GM12878 (cell line): ENCODE measurements around the gene ARMC3. TPM values are rescaled to one million over a fixed set of nuclear protein-coding genes. Genes with fewer than 3 reads are reported as not detected.

Source experiments
- ATAC-seq: fragments of 200-7000 bp; cut with Tn5 transposase; 3 replicates; pipeline ENCODE4 v1.9.1; 2020; ENCODE audit warnings: mild to moderate bottlenecking, moderate library complexity
- BruUV-seq: library from RNA; stranded (reverse); fragments of 400-500 nt; replicated peaks from 2 replicates; lab custom pipeline; 2021; lab: Mats Ljungman, UMichigan
- CTCF ChIA-PET: fragments of 300-600 bp; sonication (Branson Sonifier 250); formaldehyde crosslinking; extraction: SDS; loops from one replicate; lab custom pipeline; 2021; ENCODE audit warnings: inconsistent platforms; lab: Yijun Ruan, JAX
- POLR2A ChIA-PET: fragments of 350-600 bp; formaldehyde crosslinking; extraction: SDS; loops from one replicate; lab custom pipeline; 2021; ENCODE audit warnings: inconsistent platforms; lab: Charles Lee
- RAD21 ChIA-PET: fragments of 300-600 bp; sonication (Branson Sonifier 250); formaldehyde crosslinking; loops from one replicate; lab custom pipeline; 2023; ENCODE audit warnings: antibody characterized with exemption; ENCODE audit not compliant: unreplicated experiment; lab: Charles Lee
- SMC1A ChIA-PET: fragments of 300-600 bp; sonication (Branson Sonifier 250); formaldehyde crosslinking; loops from one replicate; lab custom pipeline; 2023; ENCODE audit not compliant: unreplicated experiment, uncharacterized antibody; lab: Charles Lee
- DNase-seq: peaks from one replicate; pipeline ENCODE4 v3.0.0-alpha.2; 2011; ENCODE audit warnings: low read depth, low spot score
- FAIRE-seq: peaks from 3 replicates; lab custom pipeline; 2011; peaks lifted over from hg19 to GRCh38; lab: Jason Lieb, UNC
- H2AFZ ChIP-seq: 2 replicates; pipeline ENCODE4 v1.6.0; 2011; ENCODE audit warnings: low read depth, low read length, control low read depth; ENCODE audit not compliant: control insufficient read depth
- H3K27ac ChIP-seq: 2 replicates; pipeline ENCODE4 v1.5.1; 2011; ENCODE audit warnings: control low read depth; ENCODE audit not compliant: control insufficient read depth, insufficient read depth
- H3K27me3 ChIP-seq, 2 experiments: replicated peaks in 1 of 2; 2 replicates each; pipeline versions ENCODE4 v1.6.0 to v1.6.1; 2011; ENCODE audit warnings: low read length in 1 of 2; ENCODE audit not compliant: control insufficient read depth in 2 of 2, insufficient read depth in 2 of 2
- H3K36me3 ChIP-seq, 2 experiments: 2 replicates each; pipeline ENCODE4 v1.5.1; 2011; ENCODE audit warnings: low read length in 1 of 2; ENCODE audit not compliant: control insufficient read depth in 2 of 2, insufficient read depth in 2 of 2
- H3K4me1 ChIP-seq: 2 replicates; pipeline ENCODE4 v1.6.1; 2011; ENCODE audit warnings: mild to moderate bottlenecking, low read length, moderate library complexity, mixed read lengths; ENCODE audit not compliant: control insufficient read depth, insufficient read depth
- H3K4me2 ChIP-seq: 2 replicates; pipeline ENCODE4 v1.6.0; 2011; ENCODE audit warnings: control low read depth; ENCODE audit not compliant: control insufficient read depth, insufficient read depth
- H3K4me3 ChIP-seq: fragments of 200-600 bp; sonication (generic); 2 replicates; pipeline ENCODE4 v1.5.1; 2016
- H3K79me2 ChIP-seq: 2 replicates; pipeline ENCODE4 v1.6.0; 2011; ENCODE audit warnings: low read length; ENCODE audit not compliant: control insufficient read depth, insufficient read depth
- H3K9ac ChIP-seq: 2 replicates; pipeline ENCODE4 v1.8.0; 2011; ENCODE audit warnings: low read length, control low read depth, mixed read lengths; ENCODE audit not compliant: control insufficient read depth, insufficient read depth
- H3K9me3 ChIP-seq: replicated peaks from 3 replicates; pipeline ENCODE4 v1.5.1; 2011; ENCODE audit warnings: mild to moderate bottlenecking, low read length; ENCODE audit not compliant: control insufficient read depth, insufficient read depth
- H4K20me1 ChIP-seq: 2 replicates; pipeline ENCODE4 v1.6.0; 2011; ENCODE audit not compliant: control insufficient read depth, insufficient read depth
- ASH2L ChIP-seq: fragments of 300-600, 200-600 bp; sonication (generic); IDR thresholded peaks from 2 replicates; pipeline ENCODE4 v1.6.1; 2017; ENCODE audit warnings: low read depth, mild to moderate bottlenecking, borderline replicate concordance
- NR2F1 ChIP-seq: fragments of 450-650 bp; conservative IDR thresholded peaks from 2 replicates; pipeline ENCODE4 v1.6.1; 2017; ENCODE audit warnings: mild to moderate bottlenecking
- PAX5 ChIP-seq: IDR thresholded peaks from 2 replicates; pipeline ENCODE4 v1.6.1; 2011; ENCODE audit warnings: low read depth, low read length, borderline replicate concordance
- ZBTB40 ChIP-seq: fragments of 450-650 bp; IDR thresholded peaks from 2 replicates; pipeline ENCODE4 v1.6.1; 2016; ENCODE audit warnings: mild to moderate bottlenecking, moderate library complexity, borderline replicate concordance
- ZNF217 ChIP-seq: fragments of 450-650 bp; IDR thresholded peaks from 2 replicates; pipeline ENCODE4 v1.6.1; 2017; ENCODE audit warnings: antibody characterized with exemption, mild to moderate bottlenecking
- WGBS: methylation state at CpG from one replicate; pipeline ENCODE4 v1.1.6; 2016; ENCODE audit warnings: low lambda C conversion rate; ENCODE audit not compliant: insufficient replicate concordance, insufficient coverage; ENCODE audit errors: missing lambda C conversion rate; 5-methylcytosine and 5-hydroxymethylcytosine counted together
- in situ Hi-C: fragments of 300-500 bp; cut with MboI; formaldehyde crosslinking; loops from 9 replicates; pipeline ENCODE4 v1.14.3; 2018; ENCODE audit warnings: mixed read lengths
- intact Hi-C: fragments of 100-400 bp; cut with micrococcal nuclease; formaldehyde crosslinking; loops from one replicate; pipeline ENCODE4 v1.14.2; 2022; ENCODE audit not compliant: unreplicated experiment
- polyA plus RNA-seq, 11 experiments: library from polyadenylated mRNA; depleted of rRNA in 4 of 11; unstranded in 6 of 11; stranded (reverse) in 5 of 11; fragments of >200 nt; fragmentation: Nextera tagmentation in 4 of 11; fragmentation: Illumina TruSeq in 1 of 11; extraction: Ambion mirVana in 4 of 11; extraction: Trizol in 1 of 11; gene quantifications; 1 replicate in 1 of 11; 2 replicates in 10 of 11; pipeline versions ENCODE4 v1.2.1 to v1.2.3, GENCODE V29; 2011 to 2016; ENCODE audit warnings: inconsistent platforms in 2 of 11, missing spikeins in 2 of 11, low read depth in 1 of 11
- total RNA-seq, 4 experiments: library from RNA; depleted of rRNA in 3 of 4; stranded (reverse); fragments of >200 nt in 3 of 4; fragmentation: Illumina TruSeq in 1 of 4; extraction: Trizol in 1 of 4; gene quantifications; 2 replicates each; pipeline versions ENCODE4 v1.2.1 to v1.2.3, GENCODE V29; 2013 to 2021

ARMC3 gene
- total and polyA plus RNA-seq, 10 of the 15 experiments (the other 5 are each of a cell fraction or from before 2014, with no cell fraction given), result 0.01 to 0.06 TPM; not detected in 8

GRCh38 chr10:23038172-23038571 lies 110.3 kb downstream of the ARMC3 start:
- no peaks in the 10 kb centered on the region for H4K20me1 ChIP-seq
- H2AFZ ChIP-seq, result no peak overlapping the region
- POLR2A ChIA-PET, result no interaction called here
- no peaks in the 10 kb centered on the region for H3K36me3 ChIP-seq
- H3K4me2 ChIP-seq, result no peak overlapping the region
- no peak for DNase-seq
- H3K27me3 ChIP-seq, result no peaks in the 10 kb centered on the region; a peak in 1 of 4 replicates
- no peak overlapping the region for H3K27ac ChIP-seq
- FAIRE-seq, result no peak
- no peak for TF ChIP-seq PAX5
- TF ChIP-seq NR2F1, result no peak
- no peak for TF ChIP-seq ZNF217
- no peak for TF ChIP-seq ZBTB40
- TF ChIP-seq ASH2L, result no peak
- TF ChIP-seq, all 136 proteins: peak for 0
- WGBS, result 50% methylated on average over 5 of the region's 5 CpGs
- ATAC-seq, result no peak
- Histone ChIP-seq H3K4me1 (no peaks in the 10 kb centered on the region), H3K4me3 (no peak overlapping the region), H3K9me3 (no peaks in the 10 kb centered on the region), H3K9ac (no peak overlapping the region), H3K79me2 (no peaks in the 10 kb centered on the region)
- BruUV-seq, result no TSS peak
- intact Hi-C loops, result no loop called here
- ChIA-PET CTCF (interaction anchor here (0.6 kb wide), 1 partner anchor 240 kb away, joined by 3 read pairs; no protein-coding TSS in a partner anchor), SMC1A (no interaction called here), RAD21 (no interaction called here)
- in situ Hi-C loops, result no loop called here
